NCI-H82 treated with DMSO at 0.1 percent for 48 hours (cell line): ENCODE results near the gene CD300LD.
"Not testable (repeated sequence)": the region's sequence is repeated elsewhere in the genome, so short reads cannot be mapped to it uniquely, and the experiment has no call there.

Experiments
- DNase-seq: peaks from one replicate; lab custom pipeline; 2025; ENCODE audit not compliant: unreplicated experiment; lab: John Stamatoyannopoulos, UW

Gene CD300LD

DNA sequence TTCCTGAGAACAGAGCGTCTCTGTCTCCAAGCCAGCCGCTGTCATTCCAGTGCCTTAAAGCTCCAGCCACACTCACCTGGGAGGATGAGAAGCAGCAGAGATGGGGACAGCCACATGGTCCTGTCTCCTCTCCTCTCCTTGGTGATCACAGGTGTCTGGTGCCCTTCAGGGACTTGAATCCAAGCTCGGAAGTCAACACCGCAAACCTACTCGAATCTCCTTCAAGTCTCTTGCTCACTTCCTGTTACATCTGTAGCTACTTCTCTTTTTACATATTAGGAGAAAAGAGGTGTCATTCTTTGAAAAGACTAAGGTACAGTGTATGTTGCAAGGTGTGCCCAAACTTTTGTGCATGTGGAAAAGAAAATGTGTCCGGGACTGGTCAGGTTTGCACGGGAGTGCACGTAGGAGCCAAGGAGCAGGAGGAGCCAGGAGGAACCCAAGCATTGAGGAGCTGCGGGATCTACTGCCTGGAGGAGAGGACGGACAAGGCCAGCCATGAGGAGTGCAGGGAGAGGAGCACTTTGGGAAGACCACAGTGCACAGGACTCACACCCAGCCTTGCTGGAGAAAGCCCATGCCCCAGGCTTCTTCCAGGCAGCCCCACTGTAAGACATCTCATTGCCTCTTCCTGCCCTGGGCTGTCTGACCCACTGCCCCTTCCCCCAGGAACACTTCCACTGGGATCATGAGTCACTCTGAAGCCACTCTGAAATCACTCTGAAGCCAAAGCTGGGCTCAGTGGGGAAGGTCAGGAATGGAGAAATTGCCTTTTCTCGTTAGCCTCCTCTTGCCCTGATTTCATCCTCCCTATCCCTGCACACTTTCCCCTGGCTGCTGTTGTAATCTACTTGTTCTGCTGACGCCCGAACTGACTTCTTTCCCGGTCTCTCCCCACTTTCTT is at the start of gene CD300LD:
Gene CD300LD (minus strand): TSS at position 197 of the 904 bp plus-strand sequence. CDS start 81 bp downstream, at position 116.
- DNase-seq, result no peak

DNA sequence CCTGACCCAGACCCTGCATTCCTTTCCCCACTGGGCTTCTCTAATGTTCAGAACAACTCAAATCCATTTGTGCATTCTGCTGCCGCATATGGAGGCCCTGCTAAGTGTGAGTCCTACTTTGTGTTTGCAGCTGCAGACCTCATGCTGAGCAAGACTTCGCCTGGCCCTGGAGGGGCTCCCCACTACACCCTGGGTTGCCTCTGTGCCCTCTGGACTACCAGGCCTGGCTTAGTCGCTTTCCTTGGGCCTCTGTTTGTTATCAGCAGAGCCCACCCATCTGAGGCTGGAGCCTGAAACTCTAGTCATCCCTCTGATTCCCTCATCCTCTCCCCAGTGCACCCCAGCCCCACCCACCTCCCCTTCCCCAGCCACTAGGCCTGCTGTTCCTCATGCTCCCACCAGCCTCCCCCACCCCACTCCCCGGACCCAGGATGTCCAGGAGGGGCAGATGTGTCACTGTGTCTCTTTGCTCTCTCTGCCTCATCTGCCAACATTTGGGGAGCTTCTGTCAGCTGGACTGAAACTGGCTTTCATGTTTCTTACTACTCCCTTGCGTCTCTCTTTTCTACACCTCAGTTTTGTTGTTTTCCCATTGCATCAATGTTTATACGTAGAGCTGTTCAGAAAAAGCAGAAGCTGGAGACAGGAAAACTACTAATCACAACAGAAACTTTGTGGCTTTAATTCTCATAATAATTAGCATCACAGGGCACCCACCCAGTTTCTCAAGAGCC is 49.3 kb upstream of the CD300LD start:
- DNase-seq, result no peak

DNA sequence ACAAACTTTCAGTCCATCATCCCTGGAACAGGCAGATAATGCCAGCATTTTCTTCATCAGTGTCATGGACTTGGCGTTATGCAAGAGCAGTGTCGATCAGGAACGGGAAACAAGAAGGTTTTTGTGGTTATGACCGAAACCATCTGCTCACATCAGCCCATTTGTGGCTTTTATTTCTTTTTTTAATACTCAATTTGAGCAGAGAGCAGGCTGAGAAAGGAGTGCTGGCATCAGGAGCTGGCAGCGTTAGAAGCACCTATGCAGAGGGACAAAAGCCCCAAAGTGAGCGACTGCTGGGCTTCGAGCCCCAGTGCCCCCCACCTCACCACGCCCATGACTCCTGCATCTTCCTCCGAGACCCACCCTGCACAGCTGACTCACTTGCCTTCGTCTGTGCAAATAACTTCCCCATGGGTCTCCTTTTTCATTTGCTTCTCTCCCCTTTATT is 47.6 kb upstream of the CD300LD start:
- DNase-seq, result no peak

DNA sequence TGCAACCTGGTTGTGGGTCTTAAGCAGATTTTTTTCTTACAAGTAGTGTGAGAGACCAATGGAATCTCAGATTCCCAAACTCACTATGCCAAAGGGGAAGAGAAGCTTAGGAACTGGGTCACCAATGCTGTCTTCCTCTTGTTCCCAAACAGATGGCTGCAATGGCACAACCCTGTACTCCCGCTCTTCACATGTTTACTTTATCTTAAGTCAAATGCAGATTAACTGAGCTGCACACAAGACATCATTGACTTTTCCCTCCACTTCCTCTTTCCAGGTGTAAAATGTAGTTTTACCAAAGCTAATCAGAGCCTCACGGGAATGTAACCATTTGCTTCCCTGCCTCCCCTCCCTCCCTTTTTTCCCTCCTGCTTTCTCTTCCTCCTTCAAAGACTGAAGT is 45.8 kb upstream of the CD300LD start:
- DNase-seq, result no peak

DNA sequence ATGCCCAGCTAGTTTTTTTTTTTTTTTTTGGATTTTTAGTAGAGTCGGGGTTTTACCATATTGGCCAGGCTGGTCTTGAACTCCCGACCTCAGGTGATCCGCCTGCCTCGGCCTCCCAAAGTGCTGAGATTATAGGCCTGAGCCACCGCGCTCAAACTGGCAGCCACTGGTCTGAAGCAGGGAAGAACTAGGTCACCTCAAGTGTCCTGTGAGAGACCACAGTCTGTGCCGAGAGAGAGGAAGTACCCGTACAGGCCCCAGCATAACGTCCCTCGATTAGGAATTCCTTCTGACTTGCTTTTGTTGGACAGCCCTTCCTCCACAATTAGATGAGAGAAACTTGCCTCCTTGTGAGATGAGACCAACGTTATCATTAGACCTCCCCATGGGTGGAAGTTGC is 45.2 kb upstream of the CD300LD start:
- DNase-seq, result no peak

DNA sequence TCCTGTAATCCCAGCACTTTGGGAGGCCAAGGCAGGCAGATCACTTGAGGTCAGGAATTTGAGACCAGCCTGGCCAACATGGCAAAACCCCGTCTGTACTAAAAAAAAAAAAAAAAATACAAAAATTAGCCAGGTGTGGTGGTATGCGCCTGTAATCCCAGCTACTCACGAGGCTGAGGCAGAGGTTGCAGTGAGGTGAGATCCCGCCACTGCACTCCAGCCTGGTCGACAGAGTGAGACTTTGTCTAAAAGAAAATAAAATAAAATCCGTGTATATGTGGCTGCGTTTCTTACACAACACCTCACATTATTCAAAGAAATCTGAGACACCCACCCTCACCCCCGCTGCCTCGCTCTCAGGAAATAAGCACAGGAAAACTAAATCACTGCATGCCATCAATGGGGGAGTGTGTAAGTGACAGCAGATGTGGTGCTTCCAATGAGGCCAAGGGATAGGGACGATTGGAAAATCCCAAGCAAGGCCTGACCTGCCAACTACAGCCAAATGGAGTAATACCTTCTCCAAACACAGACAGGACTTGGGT is 44.5 kb upstream of the CD300LD start:
- not testable (repeated sequence) for DNase-seq

DNA sequence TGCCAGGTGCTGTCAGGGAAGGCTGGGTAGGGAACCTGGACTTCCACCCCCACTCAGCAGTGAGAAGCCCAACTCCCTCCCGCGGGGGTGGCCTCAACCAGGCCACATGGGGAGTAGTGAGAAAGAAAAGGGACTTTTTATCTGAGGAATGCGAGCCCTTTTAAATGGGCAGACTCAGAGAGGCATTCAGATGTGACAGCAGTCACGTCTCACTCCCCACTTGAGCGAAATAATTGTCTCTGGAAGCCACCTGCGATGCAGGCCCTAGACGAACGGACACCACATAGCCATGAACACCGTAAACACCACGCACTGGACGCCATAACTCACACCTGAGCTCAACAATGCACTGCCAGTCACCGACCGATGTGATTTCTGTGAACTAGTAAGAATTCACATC is 43.3 kb upstream of the CD300LD start:
- no peak for DNase-seq

DNA sequence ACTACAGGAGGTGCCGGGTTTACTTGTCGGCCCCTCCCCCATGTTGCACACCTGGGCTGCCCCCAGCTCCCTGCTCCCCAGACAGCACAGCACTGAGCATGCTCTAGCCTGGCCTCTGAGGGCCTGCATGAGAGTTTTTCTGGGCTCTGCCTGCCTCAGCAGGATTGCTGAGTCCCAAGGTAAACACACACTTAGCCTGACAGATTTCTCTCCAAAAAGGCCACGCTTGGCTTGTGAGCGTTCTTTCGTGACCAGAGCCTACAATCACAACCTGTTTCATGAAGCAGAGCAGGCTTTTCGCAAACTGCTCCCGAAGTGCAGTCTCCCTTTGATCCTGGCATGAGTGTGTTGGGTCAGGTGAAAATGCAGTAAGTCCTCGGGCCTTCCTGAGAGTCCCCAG is 41.2 kb upstream of the CD300LD start:
- DNase-seq, result no peak

DNA sequence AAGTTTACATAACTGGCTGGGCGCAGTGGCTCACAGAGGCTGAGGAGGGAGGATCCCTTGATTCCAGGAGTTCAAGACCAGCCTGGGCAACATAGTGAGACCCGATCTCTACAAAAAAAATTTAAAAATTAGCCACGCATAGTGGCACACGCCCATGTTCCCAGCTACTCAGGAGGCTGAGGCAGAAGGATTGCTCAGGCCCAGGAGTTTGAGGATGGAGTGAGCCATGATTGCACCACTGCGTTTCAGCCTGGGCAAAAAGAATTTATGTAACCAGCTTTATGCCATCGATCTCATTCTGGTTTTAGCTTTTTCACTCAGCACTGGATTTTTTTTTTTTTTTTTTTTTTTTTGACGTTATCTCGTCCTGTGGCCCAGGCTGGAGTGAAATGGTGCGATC is 40.5 kb upstream of the CD300LD start:
- no peak for DNase-seq

DNA sequence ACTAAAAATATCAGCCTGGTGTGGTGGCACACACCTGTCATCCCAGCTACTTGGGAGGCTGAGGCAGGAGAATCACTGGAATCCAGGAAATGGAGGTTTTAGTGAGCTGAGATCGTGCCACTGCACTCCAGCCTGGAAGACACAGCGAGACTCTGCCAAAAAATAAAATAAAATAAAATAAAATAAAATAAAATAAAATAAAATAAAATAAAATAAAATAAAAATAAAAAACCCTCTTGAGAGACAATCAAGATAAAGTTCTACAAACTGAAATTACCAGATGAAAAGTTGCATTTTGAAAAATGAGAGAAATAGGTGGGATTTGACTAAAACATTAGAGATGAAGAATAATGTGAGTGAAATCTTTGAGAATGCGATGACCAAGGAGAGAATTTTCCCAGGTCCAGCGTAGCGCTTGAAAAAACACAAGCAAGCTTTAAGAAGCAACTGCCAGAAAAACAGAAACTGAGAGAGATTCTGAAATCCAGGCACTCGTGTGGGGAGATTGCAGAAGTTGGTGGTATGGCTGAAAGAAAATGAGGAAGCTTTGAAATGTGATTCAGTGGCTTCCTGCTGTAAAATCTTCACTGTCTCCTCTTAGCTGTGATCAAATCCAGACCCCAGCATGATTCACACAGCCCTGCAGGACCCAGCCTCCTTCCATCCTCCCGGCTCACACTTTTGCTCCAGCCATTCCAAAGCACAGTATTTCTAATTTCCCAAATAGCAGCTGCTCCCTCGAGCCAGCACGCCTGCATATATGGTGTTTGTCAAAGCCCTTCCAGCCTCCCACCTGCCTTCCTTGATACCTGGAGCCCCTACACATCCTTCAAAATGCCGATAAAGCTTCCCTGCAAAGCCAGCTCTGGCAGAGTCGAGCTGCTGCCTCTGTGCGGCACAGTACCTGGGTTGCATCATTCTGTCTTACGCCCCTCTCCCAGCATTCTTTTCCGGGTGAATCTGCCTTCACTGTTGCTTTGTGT is 39.7 kb upstream of the CD300LD start:
- DNase-seq, result no peak

DNA sequence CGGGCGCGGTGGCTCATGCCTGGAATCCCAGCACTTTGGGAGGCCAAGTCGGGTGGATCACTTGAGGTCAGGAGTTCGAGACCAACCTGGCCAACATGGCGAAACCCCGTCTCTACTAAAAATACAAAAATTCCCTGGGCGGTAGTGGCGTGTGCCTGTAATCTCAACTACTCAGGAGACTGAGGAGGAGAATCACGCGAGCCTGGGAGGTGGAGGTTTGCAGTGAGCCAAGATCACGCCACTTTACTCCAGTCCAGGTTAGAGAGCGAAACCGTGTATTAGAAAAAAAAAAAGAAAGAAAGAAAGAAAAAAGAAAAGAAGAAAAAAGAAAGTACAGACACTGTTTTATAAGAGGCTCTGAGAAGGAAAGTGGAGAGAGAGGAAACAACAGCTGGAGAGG is 38.2 kb upstream of the CD300LD start:
- not testable (repeated sequence) for DNase-seq

DNA sequence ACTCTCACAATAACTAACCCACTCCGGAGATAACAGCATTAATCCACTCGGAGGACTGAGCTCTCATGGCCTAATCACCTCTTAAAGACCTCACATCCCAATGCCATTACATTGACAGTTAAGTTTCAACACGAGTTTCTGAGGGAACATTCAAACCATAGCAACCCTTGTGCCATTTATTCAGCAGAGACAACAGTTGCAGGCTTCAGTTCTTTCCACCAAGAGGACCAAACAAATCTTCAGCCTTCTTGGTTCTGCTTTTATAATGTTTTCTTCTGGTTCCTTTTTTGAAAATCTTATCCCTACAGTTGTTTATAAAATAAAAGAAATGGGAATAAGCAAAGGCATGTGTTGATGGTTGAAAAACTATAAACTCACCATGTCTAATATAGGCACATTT is 33.6 kb upstream of the CD300LD start:
- DNase-seq, result no peak

DNA sequence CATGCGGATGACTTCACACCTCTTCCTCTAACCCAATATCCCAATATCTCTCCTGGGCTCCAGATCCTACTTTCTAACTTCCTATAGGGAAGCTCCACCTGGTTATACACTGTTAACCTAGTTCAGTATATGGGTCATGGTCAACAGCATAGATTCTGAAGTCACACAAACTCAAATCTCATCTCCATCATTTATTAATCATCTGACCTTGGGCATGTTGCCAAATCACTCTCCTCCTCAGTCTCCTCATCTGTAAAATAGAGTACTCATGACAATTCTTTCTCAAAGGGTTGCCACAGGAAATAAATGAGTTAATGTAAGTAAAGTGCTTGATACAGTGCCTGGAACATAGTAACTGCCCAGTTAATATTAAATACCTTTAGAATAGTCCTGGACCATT is 32.0 kb upstream of the CD300LD start:
- no peak for DNase-seq

DNA sequence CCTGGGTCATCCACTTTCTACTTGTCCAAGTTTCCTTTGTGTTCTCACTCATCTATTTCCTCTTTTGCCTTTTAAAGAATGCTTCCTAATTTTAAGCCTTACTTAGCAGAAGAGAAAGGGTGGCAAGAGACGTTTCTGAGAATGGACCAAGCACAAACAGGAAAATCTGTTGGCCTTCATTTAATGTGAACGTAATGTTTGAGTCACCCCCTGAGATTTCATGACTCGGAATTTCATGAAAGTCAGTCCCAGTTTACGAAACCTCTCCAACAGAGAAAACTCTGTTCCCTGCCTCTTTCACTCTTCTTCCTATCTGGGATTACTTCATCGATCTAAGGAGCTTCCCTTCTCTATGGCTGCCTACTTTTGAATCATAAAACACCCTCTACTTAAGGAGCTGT is 31.6 kb upstream of the CD300LD start, which contains the start of gene CD300E:
Gene CD300E (minus strand): TSS at position 46 of the 401 bp plus-strand sequence. CDS start 117 bp downstream, outside the sequence.
- no peak for DNase-seq

DNA sequence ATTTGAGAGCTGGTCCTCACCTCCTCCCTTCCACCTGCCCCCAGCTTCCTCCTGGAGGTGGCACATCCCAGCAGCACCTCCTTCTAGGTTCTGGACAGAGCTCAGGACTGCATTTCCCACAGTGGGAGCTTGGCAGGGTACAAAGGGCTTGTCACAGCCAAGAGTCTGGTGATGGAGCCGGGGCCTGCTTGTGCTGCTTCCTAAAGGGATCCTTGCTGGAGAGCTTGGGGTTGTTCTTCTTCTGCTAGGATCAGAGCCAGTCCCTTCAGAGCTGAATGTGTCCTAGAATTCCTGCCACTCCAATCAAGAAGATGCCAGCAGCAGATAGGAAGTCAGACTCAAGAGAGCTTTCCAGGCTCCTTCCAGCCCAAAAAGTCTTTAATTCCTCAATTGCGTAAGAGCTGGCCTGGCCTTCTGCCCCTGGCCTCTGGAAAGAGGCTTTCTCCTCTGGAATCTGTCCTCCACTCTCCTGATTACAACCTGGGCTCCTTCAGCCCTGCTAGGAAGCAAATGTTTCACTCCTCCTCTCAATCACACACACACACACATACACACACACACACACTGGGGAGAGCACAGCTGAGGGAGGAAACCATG is 27.1 kb upstream of the CD300LD start:
- no peak for DNase-seq

DNA sequence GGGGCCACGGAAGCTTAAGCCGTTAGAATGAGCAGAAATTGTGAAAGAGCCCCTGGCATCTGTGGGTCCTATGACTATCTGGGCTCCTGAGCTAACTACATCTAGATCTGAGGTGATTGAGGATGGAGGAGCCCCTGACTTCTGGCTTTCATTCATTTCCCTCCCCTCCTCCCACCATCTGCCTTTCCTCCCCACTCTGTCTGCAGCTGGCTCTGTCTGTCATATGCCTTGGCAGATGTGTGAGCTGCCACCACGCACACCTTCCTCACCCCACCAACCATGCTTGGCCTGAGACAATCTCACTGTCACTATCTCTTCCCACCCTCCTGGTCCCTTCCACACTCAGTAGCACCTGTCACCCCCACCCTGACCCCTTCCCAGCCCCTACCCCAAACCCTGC is 26.4 kb upstream of the CD300LD start:
- DNase-seq, result no peak

DNA sequence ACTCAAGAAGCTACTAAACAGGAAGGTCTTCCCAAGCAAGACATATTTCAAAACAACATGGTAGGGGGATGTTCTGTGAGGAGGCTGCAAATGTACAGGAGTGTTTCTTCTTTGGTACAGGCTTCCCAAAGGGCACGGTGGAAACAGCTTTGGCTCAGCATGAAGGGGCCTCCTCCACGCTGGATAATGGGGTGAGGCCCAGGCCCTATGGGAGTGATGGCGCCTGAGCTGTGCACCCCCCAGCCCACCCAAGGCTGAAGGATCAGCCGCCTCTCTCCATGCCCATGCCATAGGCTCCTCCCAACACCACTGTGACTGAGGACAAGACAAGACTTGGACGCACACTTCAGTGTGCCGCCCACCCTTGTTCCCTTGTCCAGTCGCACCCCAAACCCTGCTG is 24.6 kb upstream of the CD300LD start:
- no peak for DNase-seq

DNA sequence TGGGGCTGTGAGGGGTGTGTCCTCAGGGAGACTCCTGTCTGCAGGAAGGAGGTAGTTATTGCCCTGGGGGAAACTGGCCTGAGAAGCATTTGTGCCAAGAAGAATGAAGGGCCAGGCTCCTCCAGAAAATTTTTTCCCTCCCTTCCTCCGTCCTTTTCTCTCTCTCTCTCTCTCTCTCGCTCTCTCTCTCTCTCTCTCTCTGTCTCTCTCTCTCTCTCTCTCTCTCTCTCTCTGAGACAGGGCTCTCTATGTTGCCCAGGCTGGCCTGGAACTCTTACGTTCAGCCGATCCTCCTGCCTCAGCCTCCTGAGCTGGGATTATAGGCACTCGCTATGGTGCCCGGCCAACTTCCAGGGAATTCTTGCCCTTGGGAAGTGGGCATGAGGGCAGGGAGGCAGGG is 20.0 kb upstream of the CD300LD start:
- no peak for DNase-seq

DNA sequence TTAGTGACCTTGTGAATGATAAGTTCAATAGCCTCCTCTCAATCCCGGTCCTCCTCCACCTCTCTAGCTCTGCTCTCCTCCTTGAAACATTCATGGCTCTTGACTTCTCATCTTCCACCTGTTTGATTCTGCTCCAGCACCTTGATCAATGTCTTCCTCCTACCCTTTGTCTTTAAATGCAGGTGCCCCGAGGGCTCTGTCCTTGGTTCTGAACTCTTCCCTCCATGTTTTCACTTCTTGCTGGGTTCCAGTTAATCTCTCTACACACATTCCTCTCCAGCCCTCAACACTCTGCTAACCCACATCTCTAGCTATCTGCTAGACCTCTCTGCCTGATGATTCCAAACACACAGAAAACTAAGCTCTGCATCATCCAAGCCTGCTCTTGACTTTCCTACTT is 18.0 kb upstream of the CD300LD start:
- DNase-seq, result no peak

DNA sequence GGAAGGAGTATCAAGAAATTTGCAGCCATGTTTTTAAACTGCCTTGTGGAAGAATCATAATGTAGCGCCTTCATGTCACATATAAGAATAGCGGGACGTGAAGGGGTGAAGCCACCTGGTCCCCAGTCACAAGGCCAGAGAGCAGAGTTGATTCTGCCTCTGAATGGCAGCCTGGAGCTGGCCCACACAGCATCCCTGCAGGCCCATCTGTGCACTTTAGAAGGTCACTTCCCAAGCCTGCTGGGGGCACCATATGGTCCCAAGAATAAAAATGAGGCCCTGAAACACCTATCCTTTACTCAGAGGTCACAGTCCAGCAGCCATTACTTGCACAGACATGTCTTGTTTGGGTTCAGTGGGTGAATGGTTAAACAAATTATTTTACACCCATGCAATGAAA is 16.4 kb upstream of the CD300LD start:
- DNase-seq, result no peak
